H1 (cell line): ENCODE results near the gene NFIA.

Source experiments
- BCL11A ChIP-seq, 2 experiments: IDR thresholded peaks; one replicate each; pipeline ENCODE4 v1.6.1; 2011; ENCODE audit warnings: low read depth in 2 of 2, low read length in 2 of 2, mild to moderate bottlenecking in 2 of 2
- CTCF ChIP-seq, 3 experiments: IDR thresholded peaks; 1 replicate in 2 of 3; 2 replicates in 1 of 3; pipeline versions ENCODE4 v1.5.1 to v1.6.1; 2011; ENCODE audit warnings: low read length in 3 of 3, mild to moderate bottlenecking in 3 of 3, inconsistent platforms in 2 of 3, low read depth in 1 of 3, moderate library complexity in 1 of 3; ENCODE audit not compliant: insufficient read depth in 1 of 3; ENCODE audit errors: control extremely low read depth in 1 of 3
- E2F6 ChIP-seq: IDR thresholded peaks from 2 replicates; pipeline ENCODE4 v1.6.1; 2012; ENCODE audit warnings: inconsistent platforms
- JUND ChIP-seq: IDR thresholded peaks from 2 replicates; pipeline ENCODE4 v1.6.1; 2011; ENCODE audit warnings: mild to moderate bottlenecking, improper control_type of control experiment, low read length
- POLR2A ChIP-seq, 2 experiments: IDR thresholded peaks; 1 replicate in 1 of 2; 2 replicates in 1 of 2; pipeline ENCODE4 v1.6.1; 2011; ENCODE audit warnings: low read depth in 2 of 2, low read length in 2 of 2, mild to moderate bottlenecking in 2 of 2; ENCODE audit errors: control extremely low read depth in 1 of 2
- RAD21 ChIP-seq, 2 experiments: IDR thresholded peaks in 1 of 2; conservative IDR thresholded peaks in 1 of 2; 2 replicates each; pipeline ENCODE4 v1.6.1; 2011; ENCODE audit warnings: low read depth in 2 of 2, low read length in 2 of 2, improper control_type of control experiment in 1 of 2, inconsistent platforms in 1 of 2, mild to moderate bottlenecking in 1 of 2, moderate library complexity in 1 of 2
- RXRA ChIP-seq: IDR thresholded peaks from 2 replicates; pipeline ENCODE4 v1.6.1; 2011; ENCODE audit warnings: low read depth, mild to moderate bottlenecking, low read length, moderate library complexity; ENCODE audit not compliant: insufficient read depth
- SP2 ChIP-seq: IDR thresholded peaks from 2 replicates; pipeline ENCODE4 v1.6.1; 2012; ENCODE audit warnings: mild to moderate bottlenecking, low read length, inconsistent platforms
- YY1 ChIP-seq: IDR thresholded peaks from 2 replicates; pipeline ENCODE4 v1.6.1; 2011; ENCODE audit warnings: low read depth, mild to moderate bottlenecking, low read length

GRCh38 chr1:61047061-61047460 is 35.3 kb upstream of the NFIA start:
- no peak for TF ChIP-seq CTCF (IDR thresholded peaks at IDR 0.05; ENCODE audit: control extremely low read depth in 1 of 3, insufficient read depth in 1 of 3, low read depth in 1 of 3, low read length in 3 of 3)
- no peak for TF ChIP-seq POLR2A (IDR thresholded peaks at IDR 0.05; ENCODE audit: control extremely low read depth in 1 of 2, low read depth in 2 of 2, low read length in 2 of 2)
- TF ChIP-seq YY1 = no peak
- no peak for TF ChIP-seq BCL11A (IDR thresholded peaks at IDR 0.05; ENCODE audit: low read depth in 2 of 2, low read length in 2 of 2)
- no peak for TF ChIP-seq SP2
- TF ChIP-seq RAD21 (IDR thresholded peaks at IDR 0.05 in 1 of 2, conservative IDR thresholded peaks at IDR 0.05 in 1 of 2; ENCODE audit: low read depth in 2 of 2, low read length in 2 of 2) = no peak
- no peak for TF ChIP-seq E2F6
- no peak for TF ChIP-seq JUND
- TF ChIP-seq RXRA = no peak
